ENCODE measurements around the gene NLGN1. TPM values are rescaled to one million over a fixed set of nuclear protein-coding genes. Genes with fewer than 3 reads are reported as not detected.

Gene NLGN1
- polyA plus RNA-seq, 1 donor from 2014 or later = 2.7 TPM

GRCh38 chr3:174216946-174217718 lies 819.6 kb downstream of the NLGN1 start:
- Histone ChIP-seq H3K9me3 (ENCODE audit: low read length) (no peaks in the 10 kb centered on the region), H3K9ac (ENCODE audit: low read length) (no peak overlapping the region), H3K9me2 (ENCODE audit: insufficient read depth, low read length) (no peaks in the 10 kb centered on the region), H4K20me1 (ENCODE audit: insufficient read depth) (no peaks in the 10 kb centered on the region), H3K4me3 (ENCODE audit: low read length) (no peak overlapping the region), H3K4me2 (ENCODE audit: low read length) (no peak overlapping the region), H3K27me3 (ENCODE audit: insufficient read depth, low read depth, low read length) (no peaks in the 10 kb centered on the region), H3K36me3 (ENCODE audit: insufficient read depth, low read length) (no peaks in the 10 kb centered on the region), H3K27ac (ENCODE audit: low read length) (no peak overlapping the region), H3F3A (ENCODE audit: insufficient read depth, low read length, poor library complexity, severe bottlenecking) (no peaks in the 10 kb centered on the region), H2AFZ (ENCODE audit: low read depth, low read length) (no peak overlapping the region), H3K79me2 (replicated peaks; ENCODE audit: insufficient read depth, low read length) (no peaks in the 10 kb centered on the region)
- TF ChIP-seq EP300 (conservative IDR thresholded peaks at IDR 0.05; ENCODE audit: poor library complexity, severe bottlenecking) = no peak

GRCh38 chr3:174218016-174218415 lies 820.5 kb downstream of the NLGN1 start:
- Histone ChIP-seq H2AFZ (ENCODE audit: low read depth, low read length) (no peak overlapping the region), H3K36me3 (ENCODE audit: insufficient read depth, low read length) (no peaks in the 10 kb centered on the region), H4K20me1 (ENCODE audit: insufficient read depth) (no peaks in the 10 kb centered on the region), H3K9me2 (ENCODE audit: insufficient read depth, low read length) (no peaks in the 10 kb centered on the region), H3K9ac (ENCODE audit: low read length) (no peak overlapping the region), H3K4me3 (ENCODE audit: low read length) (no peak overlapping the region), H3K79me2 (replicated peaks; ENCODE audit: insufficient read depth, low read length) (no peaks in the 10 kb centered on the region), H3K9me3 (ENCODE audit: low read length) (no peaks in the 10 kb centered on the region), H3K27me3 (ENCODE audit: insufficient read depth, low read depth, low read length) (no peaks in the 10 kb centered on the region), H3F3A (ENCODE audit: insufficient read depth, low read length, poor library complexity, severe bottlenecking) (no peaks in the 10 kb centered on the region), H3K4me2 (ENCODE audit: low read length) (no peak overlapping the region), H3K27ac (ENCODE audit: low read length) (no peak overlapping the region)
- TF ChIP-seq RAD21 (conservative IDR thresholded peaks at IDR 0.05) = no peak
- no peak for TF ChIP-seq SMC3 (conservative IDR thresholded peaks at IDR 0.05; ENCODE audit: poor library complexity)
- no peak for TF ChIP-seq MXI1 (conservative IDR thresholded peaks at IDR 0.05; ENCODE audit: poor library complexity, severe bottlenecking)
- no peak for TF ChIP-seq POLR2AphosphoS5 (IDR thresholded peaks at IDR 0.05)
- no peak for TF ChIP-seq TAF1 (IDR thresholded peaks at IDR 0.05; ENCODE audit: low read depth)
- TF ChIP-seq CTCF (IDR thresholded peaks at IDR 0.05; ENCODE audit: poor library complexity, severe bottlenecking) = no peak

- no peak overlapping the region for H3K4me3 ChIP-seq (ENCODE audit: low read length)
- no peaks in the 10 kb centered on the region for H3F3A ChIP-seq (ENCODE audit: insufficient read depth, low read length, poor library complexity, severe bottlenecking)
- no peaks in the 10 kb centered on the region for H3K79me2 ChIP-seq (replicated peaks; ENCODE audit: insufficient read depth, low read length)
- no peak overlapping the region for H3K9ac ChIP-seq (ENCODE audit: low read length)
- H3K9me2 ChIP-seq (ENCODE audit: insufficient read depth, low read length) = no peaks in the 10 kb centered on the region
- H3K4me2 ChIP-seq (ENCODE audit: low read length) = no peak overlapping the region
- TF ChIP-seq POLR2AphosphoS5 (IDR thresholded peaks at IDR 0.05) (no peak), RAD21 (conservative IDR thresholded peaks at IDR 0.05) (peak; percentile 50), MXI1 (conservative IDR thresholded peaks at IDR 0.05; ENCODE audit: poor library complexity, severe bottlenecking) (no peak), SMC3 (conservative IDR thresholded peaks at IDR 0.05; ENCODE audit: poor library complexity) (peak; percentile 38), CTCF (IDR thresholded peaks at IDR 0.05; ENCODE audit: poor library complexity, severe bottlenecking) (peak; percentile 46)
- no peaks in the 10 kb centered on the region for H3K27me3 ChIP-seq (ENCODE audit: insufficient read depth, low read depth, low read length)
- H4K20me1 ChIP-seq (ENCODE audit: insufficient read depth) = no peaks in the 10 kb centered on the region
- H3K36me3 ChIP-seq (ENCODE audit: insufficient read depth, low read length) = no peaks in the 10 kb centered on the region
- H3K27ac ChIP-seq (ENCODE audit: low read length) = no peak overlapping the region
- H3K9me3 ChIP-seq (ENCODE audit: low read length) = no peaks in the 10 kb centered on the region
- no peak overlapping the region for H2AFZ ChIP-seq (ENCODE audit: low read depth, low read length)
Observed at GRCh38 chr3:174219738-174220137, 822.2 kb downstream of the NLGN1 start.

Measured in neural cell (in vitro differentiated cells).